ENCODE results near the gene ATP11A.

The ATP11A gene

DNA sequence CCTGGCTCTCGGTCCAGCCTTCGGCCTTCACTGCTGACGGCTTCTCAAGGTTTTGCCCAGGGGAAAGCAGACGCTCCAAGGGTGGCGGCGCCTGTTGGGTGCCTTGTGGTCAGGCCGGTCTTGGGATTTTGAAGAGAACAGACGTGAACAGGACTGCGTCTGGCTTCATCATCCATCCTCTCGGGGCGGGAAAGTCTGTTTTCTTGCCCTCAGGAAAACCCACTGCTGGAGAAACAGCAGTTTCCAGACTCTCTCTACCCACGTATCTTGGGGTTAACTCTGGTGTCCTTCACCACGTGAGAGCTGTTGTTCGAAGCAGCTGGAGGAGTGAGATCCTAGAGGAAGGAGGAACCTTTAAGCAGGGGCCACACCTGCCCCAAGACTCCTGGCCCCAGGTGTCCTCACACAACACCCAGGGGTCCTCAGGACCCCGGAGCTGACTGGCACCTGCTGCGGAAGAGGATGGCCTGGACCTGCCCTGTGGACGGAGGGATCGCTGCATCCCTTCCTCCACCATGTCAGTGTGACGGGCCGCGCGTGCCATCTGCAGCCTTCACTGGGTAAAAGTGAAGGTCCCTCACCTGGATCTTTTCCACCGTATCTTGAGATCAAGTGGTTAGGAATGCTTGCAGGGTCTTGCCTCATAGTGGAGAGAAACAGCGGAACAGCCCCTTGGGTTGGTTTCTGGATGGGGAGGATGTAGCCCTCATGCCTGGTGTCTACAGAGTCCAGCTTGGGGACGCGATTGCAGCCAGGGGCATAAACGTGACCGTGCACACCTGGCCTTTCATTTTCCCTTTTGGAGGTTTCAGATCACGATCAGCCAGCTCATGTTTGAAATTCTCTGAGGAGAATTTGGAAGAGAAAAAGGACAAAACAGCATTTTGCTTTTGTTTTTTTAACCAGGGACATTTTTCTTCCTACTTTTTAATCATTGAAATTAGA is 209.7 kb downstream of the ATP11A start:
- Histone ChIP-seq H3K4me1 (ENCODE audit: control insufficient read depth, insufficient read depth, low read length) (0 out of 2 replicates have a peak, but pooled peaks cover 2% of the 10 kb centered on the region), H3K36me3 (ENCODE audit: control insufficient read depth in 2 of 2, insufficient read depth in 1 of 2, low read length in 2 of 2) (peaks cover 0 to 12% of the 10 kb centered on the region in 2 experiments; a peak in 1 of 3 replicates), H3K9me3 (ENCODE audit: control insufficient read depth, insufficient read depth, low read depth, low read length) (no peaks in the 10 kb centered on the region), H3K27ac (ENCODE audit: extremely low read depth, low read depth, low read length) (no peak overlapping the region), H3K4me3 (ENCODE audit: low read depth, low read length) (no peak overlapping the region)
- POLR2A ChIA-PET, result no interaction called here
- TF ChIP-seq, protein P1, sequence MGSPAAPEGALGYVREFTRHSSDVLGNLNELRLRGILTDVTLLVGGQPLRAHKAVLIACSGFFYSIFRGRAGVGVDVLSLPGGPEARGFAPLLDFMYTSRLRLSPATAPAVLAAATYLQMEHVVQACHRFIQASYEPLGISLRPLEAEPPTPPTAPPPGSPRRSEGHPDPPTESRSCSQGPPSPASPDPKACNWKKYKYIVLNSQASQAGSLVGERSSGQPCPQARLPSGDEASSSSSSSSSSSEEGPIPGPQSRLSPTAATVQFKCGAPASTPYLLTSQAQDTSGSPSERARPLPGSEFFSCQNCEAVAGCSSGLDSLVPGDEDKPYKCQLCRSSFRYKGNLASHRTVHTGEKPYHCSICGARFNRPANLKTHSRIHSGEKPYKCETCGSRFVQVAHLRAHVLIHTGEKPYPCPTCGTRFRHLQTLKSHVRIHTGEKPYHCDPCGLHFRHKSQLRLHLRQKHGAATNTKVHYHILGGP (tag by site-specific recombination; IDR thresholded peaks at IDR 0.05), result no peak
- TF ChIP-seq ZNF350 (tag by site-specific recombination; IDR thresholded peaks at IDR 0.05) (no peak), ZBTB21 (tag by site-specific recombination; IDR thresholded peaks at IDR 0.05) (no peak), KLF16 (tag by site-specific recombination; IDR thresholded peaks at IDR 0.05) (no peak), ZNF510 (tag by site-specific recombination; IDR thresholded peaks at IDR 0.05; ENCODE audit: insufficient replicate concordance) (no peak), ZNF311 (tag by site-specific recombination; IDR thresholded peaks at IDR 0.05; ENCODE audit: borderline replicate concordance) (no peak), TRIM28 (IDR thresholded peaks at IDR 0.05; ENCODE audit: borderline replicate concordance, low read length) (no peak), ZNF19 (tag by site-specific recombination; IDR thresholded peaks at IDR 0.05; ENCODE audit: low read depth) (no peak), SETDB1 (IDR thresholded peaks at IDR 0.05; ENCODE audit: insufficient read length, low read length) (no peak), KLF10 (tag by site-specific recombination; IDR thresholded peaks at IDR 0.05) (no peak), KLF9 (tag by site-specific recombination; IDR thresholded peaks at IDR 0.05; ENCODE audit: low read depth) (no peak), GFI1B (tag by site-specific recombination; IDR thresholded peaks at IDR 0.05) (no peak), ZNF610 (tag by site-specific recombination; IDR thresholded peaks at IDR 0.05; ENCODE audit: borderline replicate concordance) (no peak), ZNF768 (tag by site-specific recombination; IDR thresholded peaks at IDR 0.05) (no peak), ZNF394 (tag by site-specific recombination; IDR thresholded peaks at IDR 0.05; ENCODE audit: borderline replicate concordance) (no peak)
- TF ChIP-seq, protein P2, sequence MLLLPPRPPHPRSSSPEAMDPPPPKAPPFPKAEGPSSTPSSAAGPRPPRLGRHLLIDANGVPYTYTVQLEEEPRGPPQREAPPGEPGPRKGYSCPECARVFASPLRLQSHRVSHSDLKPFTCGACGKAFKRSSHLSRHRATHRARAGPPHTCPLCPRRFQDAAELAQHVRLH (tag by site-specific recombination; IDR thresholded peaks at IDR 0.05), result no peak
- TF ChIP-seq, protein P3, sequence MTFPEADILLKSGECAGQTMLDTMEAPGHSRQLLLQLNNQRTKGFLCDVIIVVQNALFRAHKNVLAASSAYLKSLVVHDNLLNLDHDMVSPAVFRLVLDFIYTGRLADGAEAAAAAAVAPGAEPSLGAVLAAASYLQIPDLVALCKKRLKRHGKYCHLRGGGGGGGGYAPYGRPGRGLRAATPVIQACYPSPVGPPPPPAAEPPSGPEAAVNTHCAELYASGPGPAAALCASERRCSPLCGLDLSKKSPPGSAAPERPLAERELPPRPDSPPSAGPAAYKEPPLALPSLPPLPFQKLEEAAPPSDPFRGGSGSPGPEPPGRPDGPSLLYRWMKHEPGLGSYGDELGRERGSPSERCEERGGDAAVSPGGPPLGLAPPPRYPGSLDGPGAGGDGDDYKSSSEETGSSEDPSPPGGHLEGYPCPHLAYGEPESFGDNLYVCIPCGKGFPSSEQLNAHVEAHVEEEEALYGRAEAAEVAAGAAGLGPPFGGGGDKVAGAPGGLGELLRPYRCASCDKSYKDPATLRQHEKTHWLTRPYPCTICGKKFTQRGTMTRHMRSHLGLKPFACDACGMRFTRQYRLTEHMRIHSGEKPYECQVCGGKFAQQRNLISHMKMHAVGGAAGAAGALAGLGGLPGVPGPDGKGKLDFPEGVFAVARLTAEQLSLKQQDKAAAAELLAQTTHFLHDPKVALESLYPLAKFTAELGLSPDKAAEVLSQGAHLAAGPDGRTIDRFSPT (tag by site-specific recombination; IDR thresholded peaks at IDR 0.05), result no peak
- CTCF ChIA-PET, result no interaction called here

DNA sequence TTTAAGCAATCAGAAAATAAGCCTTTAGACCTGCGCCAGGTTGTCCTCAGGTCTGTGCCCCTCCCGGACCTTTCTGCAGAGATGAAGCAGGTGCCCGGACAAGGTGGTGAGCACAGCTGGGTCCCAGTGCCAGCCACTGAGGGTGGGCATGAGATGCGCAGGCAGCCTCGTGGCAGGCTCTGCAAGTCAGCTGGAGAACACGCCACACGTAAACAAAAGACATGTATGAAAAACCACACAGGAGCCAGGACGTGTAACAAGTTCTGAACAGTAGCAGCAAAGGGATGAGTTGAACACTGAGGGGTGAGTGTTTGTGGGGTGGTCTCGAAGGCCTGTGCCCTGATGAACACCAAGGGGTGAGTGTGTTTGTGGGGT is 210.4 kb downstream of the ATP11A start:
- no peak overlapping the region for H3K4me3 ChIP-seq (ENCODE audit: low read depth, low read length)
- H3K27ac ChIP-seq (ENCODE audit: extremely low read depth, low read depth, low read length), result no peak overlapping the region
- ChIA-PET CTCF (no interaction called here), POLR2A (no interaction called here)
- peaks cover 0 to 19% of the 10 kb centered on the region in 2 experiments; a peak in 1 of 3 replicates for H3K36me3 ChIP-seq (ENCODE audit: control insufficient read depth in 2 of 2, insufficient read depth in 1 of 2, low read length in 2 of 2)
- H3K4me1 ChIP-seq (ENCODE audit: control insufficient read depth, insufficient read depth, low read length), result no peaks in the 10 kb centered on the region
- no peaks in the 10 kb centered on the region for H3K9me3 ChIP-seq (ENCODE audit: control insufficient read depth, insufficient read depth, low read depth, low read length)
- no peak for TF ChIP-seq ZBTB7A (tag by site-specific recombination; IDR thresholded peaks at IDR 0.05; ENCODE audit: low read depth)
- no peak for TF ChIP-seq ZNF510 (tag by site-specific recombination; IDR thresholded peaks at IDR 0.05; ENCODE audit: insufficient replicate concordance)
- no peak for TF ChIP-seq ZNF354C (tag by site-specific recombination; IDR thresholded peaks at IDR 0.05; ENCODE audit: borderline replicate concordance, low read depth)
- TF ChIP-seq ZNF335 (tag by site-specific recombination; conservative IDR thresholded peaks at IDR 0.05), result no peak
- no peak for TF ChIP-seq OVOL3 (tag by site-specific recombination; IDR thresholded peaks at IDR 0.05)
- TF ChIP-seq, protein P4, sequence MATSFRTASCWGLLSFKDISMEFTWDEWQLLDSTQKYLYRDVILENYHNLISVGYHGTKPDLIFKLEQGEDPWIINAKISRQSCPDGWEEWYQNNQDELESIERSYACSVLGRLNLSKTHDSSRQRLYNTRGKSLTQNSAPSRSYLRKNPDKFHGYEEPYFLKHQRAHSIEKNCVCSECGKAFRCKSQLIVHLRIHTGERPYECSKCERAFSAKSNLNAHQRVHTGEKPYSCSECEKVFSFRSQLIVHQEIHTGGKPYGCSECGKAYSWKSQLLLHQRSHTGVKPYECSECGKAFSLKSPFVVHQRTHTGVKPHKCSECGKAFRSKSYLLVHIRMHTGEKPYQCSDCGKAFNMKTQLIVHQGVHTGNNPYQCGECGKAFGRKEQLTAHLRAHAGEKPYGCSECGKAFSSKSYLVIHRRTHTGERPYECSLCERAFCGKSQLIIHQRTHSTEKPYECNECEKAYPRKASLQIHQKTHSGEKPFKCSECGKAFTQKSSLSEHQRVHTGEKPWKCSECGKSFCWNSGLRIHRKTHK (tag by site-specific recombination; IDR thresholded peaks at IDR 0.05), result no peak
- TF ChIP-seq, protein P5, sequence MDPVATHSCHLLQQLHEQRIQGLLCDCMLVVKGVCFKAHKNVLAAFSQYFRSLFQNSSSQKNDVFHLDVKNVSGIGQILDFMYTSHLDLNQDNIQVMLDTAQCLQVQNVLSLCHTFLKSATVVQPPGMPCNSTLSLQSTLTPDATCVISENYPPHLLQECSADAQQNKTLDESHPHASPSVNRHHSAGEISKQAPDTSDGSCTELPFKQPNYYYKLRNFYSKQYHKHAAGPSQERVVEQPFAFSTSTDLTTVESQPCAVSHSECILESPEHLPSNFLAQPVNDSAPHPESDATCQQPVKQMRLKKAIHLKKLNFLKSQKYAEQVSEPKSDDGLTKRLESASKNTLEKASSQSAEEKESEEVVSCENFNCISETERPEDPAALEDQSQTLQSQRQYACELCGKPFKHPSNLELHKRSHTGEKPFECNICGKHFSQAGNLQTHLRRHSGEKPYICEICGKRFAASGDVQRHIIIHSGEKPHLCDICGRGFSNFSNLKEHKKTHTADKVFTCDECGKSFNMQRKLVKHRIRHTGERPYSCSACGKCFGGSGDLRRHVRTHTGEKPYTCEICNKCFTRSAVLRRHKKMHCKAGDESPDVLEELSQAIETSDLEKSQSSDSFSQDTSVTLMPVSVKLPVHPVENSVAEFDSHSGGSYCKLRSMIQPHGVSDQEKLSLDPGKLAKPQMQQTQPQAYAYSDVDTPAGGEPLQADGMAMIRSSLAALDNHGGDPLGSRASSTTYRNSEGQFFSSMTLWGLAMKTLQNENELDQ (tag by site-specific recombination; IDR thresholded peaks at IDR 0.05; ENCODE audit: low read depth), result no peak
- no peak for TF ChIP-seq ZNF707 (tag by site-specific recombination; IDR thresholded peaks at IDR 0.05)
- TF ChIP-seq, protein P6, sequence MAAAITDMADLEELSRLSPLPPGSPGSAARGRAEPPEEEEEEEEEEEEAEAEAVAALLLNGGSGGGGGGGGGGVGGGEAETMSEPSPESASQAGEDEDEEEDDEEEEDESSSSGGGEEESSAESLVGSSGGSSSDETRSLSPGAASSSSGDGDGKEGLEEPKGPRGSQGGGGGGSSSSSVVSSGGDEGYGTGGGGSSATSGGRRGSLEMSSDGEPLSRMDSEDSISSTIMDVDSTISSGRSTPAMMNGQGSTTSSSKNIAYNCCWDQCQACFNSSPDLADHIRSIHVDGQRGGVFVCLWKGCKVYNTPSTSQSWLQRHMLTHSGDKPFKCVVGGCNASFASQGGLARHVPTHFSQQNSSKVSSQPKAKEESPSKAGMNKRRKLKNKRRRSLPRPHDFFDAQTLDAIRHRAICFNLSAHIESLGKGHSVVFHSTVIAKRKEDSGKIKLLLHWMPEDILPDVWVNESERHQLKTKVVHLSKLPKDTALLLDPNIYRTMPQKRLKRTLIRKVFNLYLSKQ (tag by site-specific recombination; IDR thresholded peaks at IDR 0.05; ENCODE audit: borderline replicate concordance), result no peak

Data from HEK293 (cell line).